T-helper 1 cell (primary cell): ENCODE measurements around the gene CEBPE.

Source experiments
- DNase-seq, 5 donors: peaks; one replicate each; pipeline ENCODE4 v3.0.0-alpha.2; 2012 to 2020
- total RNA-seq, 4 donors: gene quantifications; one replicate each; lab custom pipeline; 2026; lab: John Stamatoyannopoulos, UW

The CEBPE gene
- 0.15 to 0.62 (median 0.31) reads per million in 4 donors for total RNA-seq

DNA sequence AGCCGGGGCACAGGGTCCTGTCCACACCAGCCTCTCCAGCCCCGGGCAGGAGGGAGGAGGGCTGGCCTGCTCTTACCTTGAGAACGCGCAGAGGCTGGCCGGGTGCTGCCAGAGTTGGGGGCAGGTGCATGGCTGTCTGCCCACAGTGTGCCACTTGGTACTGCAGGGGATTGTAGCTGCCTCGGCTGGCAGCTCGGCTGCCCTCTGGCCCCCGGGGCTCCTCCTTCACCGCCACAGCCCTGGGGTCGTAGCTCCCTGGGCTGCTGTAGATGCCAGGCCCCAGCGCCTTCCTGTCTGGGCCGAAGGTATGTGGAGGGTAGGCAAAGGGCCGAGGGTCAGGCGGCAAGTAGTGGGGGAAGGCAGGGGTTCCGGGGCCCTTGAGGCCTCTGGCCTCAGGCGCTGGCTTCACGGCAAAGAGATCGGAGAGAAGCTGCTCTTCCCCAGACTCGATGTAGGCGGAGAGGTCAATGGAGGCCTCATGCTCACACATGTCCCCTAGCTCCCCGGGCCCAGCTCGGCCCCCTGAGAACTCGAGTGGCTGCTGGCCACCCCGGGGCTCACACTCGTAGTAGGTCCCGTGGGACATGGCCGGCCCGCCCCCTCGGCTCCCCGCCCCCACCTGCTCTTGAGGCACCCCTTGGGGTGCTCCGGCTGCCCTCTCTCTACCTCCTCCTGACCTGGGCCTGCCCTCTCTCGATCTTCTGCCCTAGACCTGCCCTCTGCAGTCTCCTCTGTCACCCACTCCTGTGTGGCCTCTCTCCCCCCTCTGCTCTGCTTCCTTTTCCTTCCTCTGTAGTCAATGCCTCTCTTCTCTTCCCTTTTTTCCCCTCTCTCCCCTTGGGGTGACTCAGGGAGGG, at the start of gene CEBPE:
TSS of gene CEBPE (minus strand) at position 750 of the 857 bp plus-strand sequence. CDS start at position 586, 164 bp downstream.
- no peak for DNase-seq

- no peak for DNase-seq
These were observed 49.2 kb upstream of the CEBPE start for GRCh38 chr14:23168246-23168645.

- no peak for DNase-seq
These were observed 48.2 kb upstream of the CEBPE start for GRCh38 chr14:23167116-23167847.

DNA sequence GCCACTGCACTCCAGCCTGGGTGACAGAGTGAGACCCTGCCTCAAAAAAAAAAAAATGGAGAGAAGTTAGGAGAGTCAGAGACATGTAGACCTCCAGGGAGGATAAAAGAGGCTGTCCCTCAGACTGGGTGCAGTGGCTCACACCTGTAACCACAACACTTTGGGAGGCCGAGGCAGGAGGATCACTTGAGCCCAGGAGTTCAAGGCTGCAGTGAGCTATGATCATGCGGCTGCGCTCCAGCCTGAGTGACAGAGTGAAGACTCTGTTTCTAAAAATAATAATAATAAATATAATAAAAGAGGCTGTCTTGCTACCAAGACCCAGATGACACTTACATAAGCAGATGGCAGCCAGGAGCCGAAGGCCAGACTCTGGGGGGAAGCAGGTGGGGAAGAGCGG, 45.9 kb upstream of the CEBPE start:
- DNase-seq = no peak

GRCh38 chr14:23164250-23164649, 45.2 kb upstream of the CEBPE start:
- DNase-seq = no peak

DNA sequence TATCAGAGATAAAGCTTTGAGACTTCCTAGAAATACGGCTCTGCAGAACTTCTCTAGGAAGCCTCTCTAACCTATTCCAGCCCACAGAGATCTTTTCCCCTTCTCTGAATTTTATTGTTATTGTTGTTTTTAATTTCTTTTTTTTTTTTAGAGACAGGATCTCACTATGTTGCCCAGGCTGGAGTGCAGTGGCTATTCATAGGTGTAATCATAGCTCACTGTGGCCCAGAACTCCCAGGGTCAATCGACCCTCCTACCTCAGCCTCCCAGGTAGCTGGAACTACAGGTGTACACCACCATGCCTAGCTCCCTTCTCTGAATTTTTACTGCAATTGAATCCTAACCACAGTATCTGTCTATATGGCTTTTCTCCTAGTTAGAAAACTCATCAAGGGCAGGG, 44.8 kb upstream of the CEBPE start:
- no peak for DNase-seq

- DNase-seq = no peak
These were observed 43.7 kb upstream of the CEBPE start for GRCh38 chr14:23162800-23163199.

- DNase-seq = no peak
These were observed 43.0 kb upstream of the CEBPE start for GRCh38 chr14:23162005-23162404.

DNA sequence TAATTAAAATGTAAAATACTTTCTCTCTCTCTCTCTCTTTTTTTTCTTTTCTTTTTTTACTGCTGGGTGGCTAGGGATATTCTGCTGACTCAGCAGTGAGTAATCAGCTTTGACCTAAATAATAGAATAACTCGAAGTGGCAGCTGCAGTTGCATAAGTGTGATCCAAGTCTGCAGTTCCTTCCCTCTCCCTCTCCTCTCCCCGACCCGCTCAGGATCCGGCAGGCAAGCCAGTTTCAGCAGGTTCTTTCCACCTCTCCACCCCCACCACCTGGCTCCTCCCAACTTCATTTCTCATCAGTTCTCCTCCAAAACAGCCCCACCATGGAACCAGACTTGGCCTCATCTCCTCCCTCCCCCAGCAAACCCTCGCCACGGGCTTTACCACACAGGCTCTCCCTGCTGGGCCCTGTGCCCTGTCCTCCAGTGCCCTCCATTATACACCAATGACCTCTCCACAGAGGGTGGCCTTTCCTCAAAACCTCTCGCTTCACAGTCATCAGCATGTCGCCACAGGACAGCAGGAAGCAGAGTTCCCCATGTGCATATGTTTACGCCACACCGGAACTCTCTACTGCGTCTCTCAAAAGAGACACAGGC, 42.0 kb upstream of the CEBPE start:
- DNase-seq = no peak

DNA sequence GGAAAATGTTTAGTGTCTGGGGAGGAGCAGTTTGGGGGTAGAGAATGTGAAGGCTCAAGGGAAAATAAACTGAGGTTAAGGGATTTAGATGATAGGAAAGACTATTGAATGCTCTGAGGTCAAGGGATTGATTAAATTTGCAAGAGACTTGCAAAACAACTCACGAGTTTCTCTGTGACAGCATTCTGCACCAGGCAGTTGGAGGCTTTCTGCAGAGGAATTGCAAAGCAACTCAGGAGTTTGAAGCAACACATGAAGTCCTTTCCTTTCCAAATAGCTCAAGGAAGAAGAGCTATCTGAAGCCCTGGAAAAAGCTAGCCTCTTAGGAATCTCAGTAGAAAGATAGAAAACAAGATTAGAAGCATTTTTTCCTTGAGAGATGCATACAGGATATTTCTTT, 40.5 kb upstream of the CEBPE start:
- DNase-seq = no peak

DNA sequence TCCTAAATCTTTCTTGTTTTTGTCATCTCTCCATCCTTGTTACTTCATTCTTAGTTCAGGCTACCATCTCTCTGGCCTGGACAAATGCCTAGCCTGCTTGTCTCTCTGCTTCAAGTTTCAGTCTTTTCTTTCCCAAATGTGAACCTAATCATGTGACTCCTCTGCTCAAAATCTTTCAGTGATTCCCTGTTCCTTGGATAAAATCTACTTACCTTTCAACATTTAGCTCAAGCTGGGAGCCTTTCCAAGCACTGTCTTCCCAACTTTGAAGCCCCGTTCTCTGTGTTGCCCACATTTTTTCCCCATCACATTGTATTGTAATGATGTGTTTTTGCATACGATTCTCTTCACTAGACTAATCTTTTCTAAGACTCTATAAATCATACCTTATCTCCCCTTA, 39.7 kb upstream of the CEBPE start:
- DNase-seq = no peak

- DNase-seq = no peak
These were observed 36.0 kb upstream of the CEBPE start for GRCh38 chr14:23154964-23155587.

DNA sequence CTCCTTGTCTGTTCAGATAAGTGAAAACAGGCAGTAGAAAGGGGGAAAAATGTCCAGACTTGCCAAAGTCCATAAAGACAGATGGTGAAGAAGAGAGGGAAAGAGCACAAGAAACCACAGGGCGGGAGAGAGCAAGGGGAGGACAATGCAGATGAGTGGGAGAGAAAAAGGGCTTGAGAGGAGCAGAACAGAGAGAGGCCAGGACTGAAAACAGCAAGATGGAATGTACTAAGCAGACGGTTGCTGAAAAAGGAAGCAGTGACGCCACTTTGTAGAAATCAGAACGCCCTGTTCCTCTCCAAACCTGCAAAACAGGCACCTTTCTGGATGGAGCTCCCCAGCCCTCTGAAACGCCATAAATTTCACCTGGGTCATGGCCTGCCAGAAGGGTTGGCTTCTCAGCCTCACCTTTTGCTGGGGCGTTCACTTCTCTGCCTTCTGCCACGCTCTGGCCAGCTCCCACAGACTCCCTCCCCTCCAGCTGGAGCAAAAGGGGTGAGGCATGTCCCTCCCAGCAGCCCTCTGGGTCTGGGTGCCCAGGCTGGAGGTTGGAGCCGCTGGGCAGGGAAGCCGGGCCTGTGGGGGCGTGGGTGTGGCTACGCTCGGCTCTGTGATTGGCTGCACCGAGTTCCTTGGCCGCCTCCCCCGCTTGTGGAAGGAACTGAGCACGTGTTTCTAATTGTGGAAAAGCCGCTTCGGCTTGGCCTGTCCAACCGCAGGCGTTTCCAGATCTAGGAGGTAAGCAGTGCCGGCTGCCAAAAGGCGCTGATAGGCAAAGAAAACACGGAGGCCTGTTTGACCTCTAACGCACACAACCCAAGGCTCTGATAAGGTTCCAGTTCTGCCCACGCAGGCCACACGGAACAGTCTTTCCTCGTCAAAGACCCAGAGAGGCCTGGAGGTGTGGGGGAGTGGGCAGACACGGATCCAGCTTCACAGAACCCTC, 35.1 kb upstream of the CEBPE start:
- DNase-seq = no peak

DNA sequence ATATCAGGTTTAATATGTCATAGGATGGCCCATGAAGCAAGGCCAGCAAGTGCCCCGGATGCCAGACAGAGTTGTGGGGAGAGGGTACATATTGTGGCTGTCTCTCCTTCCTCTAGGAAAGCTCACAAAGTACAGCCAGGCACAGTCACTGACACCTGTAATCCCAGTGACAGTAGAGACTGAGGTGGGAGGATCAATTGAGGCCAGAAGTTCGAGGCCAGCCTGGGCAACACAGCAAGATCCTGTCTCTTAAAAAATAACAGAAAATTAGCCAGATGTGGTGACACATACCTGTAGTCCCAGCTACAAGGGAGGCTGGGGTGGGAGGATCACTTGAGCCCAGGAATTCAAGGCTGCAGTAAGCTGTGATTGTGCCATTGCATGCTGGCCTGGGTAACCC, 32.3 kb upstream of the CEBPE start:
- no peak for DNase-seq

- DNase-seq = no peak
These were observed 30.7 kb upstream of the CEBPE start for GRCh38 chr14:23149745-23150144.

GRCh38 chr14:23148591-23149249, 29.7 kb upstream of the CEBPE start:
- no peak for DNase-seq

DNA sequence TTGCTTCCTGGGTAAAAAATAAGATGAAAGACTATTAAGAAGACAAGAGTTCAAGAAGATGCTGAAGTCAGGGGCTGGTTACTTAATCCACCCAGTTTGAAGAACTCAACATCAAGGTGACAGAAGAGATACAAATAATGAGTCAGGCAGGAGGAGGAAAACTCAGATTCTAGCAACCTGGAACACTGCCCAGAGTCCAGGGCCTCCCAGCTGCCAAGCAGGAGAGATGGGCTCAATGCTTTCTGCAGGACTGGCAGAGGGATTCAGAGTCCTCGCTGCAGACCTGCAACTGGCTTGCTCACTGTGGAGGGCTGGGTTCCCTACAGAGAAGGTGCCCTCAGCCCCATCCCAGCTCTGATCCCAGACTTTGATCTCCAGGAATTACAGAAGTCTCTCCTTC, 28.6 kb upstream of the CEBPE start:
- no peak for DNase-seq

- no peak for DNase-seq
These were observed 27.9 kb upstream of the CEBPE start for GRCh38 chr14:23146980-23147379.

DNA sequence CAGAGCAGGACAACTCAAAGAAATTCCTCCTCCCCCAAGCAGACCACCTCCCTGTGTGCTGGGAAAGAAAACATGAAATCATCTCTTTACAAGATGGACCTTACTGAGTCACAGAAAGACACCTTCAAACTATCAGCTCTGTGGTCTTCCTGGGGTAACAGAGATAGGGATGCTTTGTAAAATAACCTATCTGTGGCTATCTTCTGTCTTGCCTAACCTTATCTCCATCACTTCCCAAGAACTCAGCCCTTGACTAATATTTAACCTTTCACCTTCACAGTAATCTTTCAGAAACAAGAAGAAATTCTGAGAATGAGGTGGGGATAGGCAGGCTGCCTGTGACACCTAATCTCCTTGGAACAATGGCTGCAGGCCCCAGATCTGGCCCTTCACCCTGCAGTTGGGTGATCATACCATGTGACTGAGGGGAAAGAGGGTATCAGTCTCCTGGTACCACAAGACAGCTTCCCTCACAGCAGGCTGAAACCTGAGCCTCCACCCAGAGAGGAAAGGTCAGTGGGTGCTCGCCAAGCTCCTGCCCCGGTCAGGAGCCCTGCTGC, 27.4 kb upstream of the CEBPE start:
- DNase-seq = no peak

DNA sequence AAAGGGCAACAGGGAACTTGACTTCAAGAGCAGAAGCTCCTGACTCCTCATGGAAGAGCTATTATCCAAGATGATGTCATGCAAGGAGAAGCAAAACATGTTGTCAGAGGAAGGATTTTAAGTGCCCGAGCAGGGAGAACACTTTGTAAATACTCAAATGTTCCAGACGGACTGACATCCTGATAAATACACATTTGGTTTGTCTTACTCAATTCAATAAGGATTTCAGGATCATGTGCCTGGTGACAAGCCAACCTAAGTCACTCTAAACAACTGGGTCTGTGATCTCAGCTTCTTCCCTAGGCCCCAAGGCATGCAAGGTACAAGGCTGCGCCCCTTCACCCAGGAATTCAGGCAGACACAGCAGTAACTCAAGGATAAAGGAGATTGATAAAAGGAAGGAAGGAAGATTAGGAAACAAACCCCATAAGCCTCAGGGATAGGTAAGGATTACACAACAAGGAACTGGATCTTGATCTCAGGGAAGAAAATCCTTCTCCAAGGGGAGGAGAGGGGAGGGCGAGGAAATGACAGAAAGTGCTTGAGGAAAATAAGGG, 26.8 kb upstream of the CEBPE start:
- no peak for DNase-seq

DNA sequence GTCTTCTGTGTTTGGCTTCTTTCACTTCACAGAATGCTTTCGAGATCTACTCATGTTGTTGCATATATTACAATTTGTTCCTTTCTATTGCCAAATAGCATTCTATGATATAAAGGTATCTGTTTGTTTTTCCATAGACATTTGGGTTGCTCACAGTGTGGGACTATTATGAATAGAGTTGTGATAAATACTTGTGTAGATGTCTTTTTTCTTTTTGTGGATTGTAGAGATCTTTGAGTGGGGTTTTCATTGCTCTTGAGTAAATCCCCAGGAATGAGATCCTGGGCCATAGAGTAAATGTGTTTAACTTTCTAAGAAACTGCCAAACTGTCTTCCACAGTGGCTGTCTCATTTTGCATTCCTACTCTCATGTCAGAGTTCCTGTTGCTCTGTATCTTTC, 24.9 kb upstream of the CEBPE start:
- DNase-seq = no peak
